Glomerular visceral epithelial cell (primary cell): Measurements from ENCODE around the gene WDR27.
A peak's percentile ranks its signal among the peaks of the same experiment; 100 is the strongest.

Source experiments
- DNase-seq: peaks from one replicate; pipeline ENCODE4 v3.0.0-alpha.2; 2016; ENCODE audit errors: extremely low spot score

WDR27 gene

GRCh38 chr6:169564453-169565240, 137.2 kb downstream of the WDR27 start:
- no peak for DNase-seq

DNA sequence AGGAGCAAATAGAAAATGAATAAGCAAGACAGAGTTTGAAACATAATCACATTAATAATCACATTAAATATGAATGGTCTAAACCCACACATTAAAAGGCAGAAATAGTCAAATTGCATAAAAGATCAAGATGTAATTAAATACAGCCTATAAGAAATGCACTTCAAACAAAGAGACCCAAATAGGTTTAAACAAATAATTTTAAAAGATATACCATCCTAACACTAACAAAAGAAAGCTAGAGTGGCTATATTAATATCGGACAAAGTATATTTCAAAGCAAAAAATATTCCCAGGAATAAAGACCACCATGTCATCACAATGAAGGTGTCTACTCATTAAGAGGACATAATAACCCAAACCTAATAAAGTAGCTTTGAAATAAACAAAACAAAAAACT, 140.2 kb downstream of the WDR27 start:
- no peak for DNase-seq

DNA sequence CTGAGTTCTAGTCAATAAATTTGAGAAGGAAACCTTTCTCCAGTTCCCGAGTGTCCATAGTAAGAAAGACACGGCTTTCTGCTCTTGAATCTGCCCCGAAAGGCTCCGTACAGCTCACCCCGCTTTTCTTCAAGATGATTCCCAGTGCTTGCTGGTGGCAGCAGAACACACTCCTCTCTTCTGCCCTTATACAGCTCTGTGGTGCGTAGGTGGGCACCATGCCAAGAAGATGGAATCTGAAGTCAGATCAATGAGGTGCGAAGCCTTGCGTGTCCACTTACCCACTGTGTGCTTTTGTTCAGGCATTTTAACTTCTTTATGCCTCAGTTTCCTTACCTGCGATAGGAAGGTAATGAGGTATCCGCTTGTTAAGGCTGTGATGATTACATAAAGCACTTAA, 142.2 kb downstream of the WDR27 start:
- DNase-seq, result no peak

DNA sequence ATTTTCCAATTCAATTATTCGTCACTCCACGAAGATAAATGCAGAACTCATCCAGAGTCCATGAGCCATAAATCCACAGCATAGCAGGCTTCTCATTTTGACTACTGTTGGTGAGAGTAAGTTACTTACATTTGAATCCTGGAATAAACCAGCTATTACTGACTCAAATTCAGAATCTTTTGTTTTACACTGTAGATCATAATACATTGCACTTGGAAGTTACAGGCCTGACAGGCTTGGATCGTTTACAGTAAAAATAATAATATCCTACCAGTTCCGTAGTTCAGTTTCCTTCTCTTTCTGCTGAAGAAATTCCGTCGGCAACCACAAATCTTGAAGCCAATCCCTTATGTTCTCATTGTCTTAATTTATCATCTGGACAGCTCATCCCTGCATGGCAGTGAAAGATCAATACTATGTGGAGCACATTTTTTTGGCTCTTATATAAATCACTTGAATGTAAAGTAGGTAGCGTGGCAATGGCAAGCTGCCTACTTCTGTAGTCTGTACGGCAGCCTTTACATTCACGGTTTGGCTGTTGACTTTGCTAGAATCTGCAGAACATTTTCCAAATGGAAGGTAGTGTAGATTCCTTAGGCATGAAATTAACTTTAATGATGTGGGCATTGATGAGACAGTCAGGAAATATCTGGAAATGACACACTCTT, 142.9 kb downstream of the WDR27 start:
- DNase-seq, result no peak

DNA sequence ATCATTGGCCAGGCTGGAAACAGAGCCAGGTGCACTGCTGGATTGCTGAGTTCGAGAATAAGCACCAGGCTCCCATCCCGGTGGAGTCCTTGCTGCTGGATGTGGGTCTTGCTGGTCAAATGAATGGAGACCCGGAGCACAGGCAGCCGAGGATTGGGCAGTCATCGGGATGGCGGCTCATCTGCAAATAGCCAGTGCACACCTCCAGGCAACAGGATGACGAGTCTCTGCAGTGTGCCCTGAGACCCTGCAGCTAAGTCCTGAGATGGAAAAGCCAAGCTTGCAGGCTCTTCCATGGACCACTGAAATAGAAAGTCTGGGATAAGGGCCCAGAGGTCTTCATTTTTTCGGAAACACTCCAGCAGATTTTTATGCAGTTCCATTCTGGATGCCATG, 143.5 kb downstream of the WDR27 start:
- no peak for DNase-seq

DNA sequence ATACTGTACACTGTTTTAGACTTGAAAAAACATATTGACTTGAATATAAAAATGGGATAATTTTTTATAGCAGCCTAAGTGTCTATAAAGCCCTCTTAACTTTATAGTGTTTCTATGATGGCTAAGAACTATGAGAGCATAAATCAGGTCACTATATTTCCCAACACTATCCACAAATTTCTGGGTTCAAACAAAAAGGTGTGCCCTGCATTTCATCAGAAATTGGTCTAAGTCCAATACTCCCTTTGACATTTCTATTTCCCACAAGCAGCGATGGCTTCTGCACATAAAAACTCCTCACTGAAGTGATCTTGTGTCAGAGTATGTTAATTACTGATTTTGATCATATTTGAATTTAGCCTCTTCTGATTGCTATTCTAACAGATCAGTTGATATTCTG, 143.9 kb downstream of the WDR27 start:
- DNase-seq, result no peak

- no peak for DNase-seq
Measured at GRCh38 chr6:169556758-169557548, 144.9 kb downstream of the WDR27 start.

DNA sequence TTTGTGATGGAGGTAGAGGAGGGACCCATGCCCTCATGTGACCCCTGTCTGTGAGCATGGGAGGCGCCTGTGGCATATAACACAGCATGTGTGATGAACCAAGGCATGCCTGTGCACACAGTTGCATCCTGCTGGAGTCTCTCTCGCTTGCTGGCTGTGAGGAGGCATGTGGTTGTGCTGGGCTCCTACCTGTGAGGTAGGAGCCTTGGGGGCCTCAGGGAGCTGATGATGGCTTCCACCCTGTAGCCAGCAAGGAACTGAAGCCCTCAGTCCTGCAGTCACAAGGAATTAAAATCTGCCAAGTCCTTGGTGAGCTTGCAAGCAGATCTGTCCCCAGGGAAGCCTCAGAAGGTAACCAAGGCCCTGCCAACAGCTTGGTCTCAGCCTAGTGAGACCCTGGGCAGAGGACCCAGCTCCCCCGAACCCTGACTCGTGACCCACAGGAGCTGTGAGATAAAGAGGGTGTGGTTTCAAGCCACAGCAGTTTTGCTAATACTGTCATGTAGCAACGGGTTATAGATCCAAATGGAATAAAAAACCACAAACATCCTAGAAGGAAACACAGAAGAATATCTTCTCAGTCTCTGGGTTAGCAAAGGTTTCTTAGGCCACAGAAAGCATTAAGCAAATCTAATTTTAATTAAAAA, 145.7 kb downstream of the WDR27 start:
- no peak for DNase-seq

DNA sequence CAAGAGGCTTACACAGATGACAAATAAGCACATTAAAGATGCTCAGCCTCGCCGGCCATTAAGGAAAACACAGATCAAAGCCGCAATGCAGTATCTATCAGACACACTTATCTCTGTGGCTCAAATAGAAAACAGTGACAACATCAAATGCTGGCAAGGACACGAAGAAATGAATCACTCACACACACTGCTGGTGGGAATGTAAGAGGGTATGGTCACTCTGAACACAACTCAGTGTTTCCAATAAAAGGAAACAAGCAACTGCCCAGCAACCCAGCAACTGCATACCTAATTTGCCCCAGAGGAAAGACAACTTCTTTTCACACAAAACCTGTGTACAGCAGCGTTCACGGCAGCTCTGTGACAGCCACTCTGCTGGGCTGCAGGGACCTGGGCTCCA, 155.8 kb downstream of the WDR27 start:
- no peak for DNase-seq

DNA sequence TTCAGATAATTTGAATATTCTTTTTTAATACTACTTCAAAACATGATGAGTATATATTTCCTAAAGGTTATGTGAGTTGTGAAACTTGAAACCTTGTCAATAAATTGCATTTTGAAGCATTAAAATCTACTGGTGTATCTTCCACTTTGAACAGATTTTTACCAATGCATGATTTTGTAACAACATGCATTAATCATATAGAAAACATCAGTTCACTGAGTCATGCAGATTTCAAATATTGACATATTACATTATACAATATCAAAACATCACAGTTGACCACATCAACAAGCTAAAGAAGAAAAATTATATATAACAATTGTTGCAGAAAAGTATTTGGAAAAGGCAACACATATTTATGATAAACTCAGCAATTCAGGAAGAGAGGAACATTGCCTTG, 158.1 kb downstream of the WDR27 start:
- DNase-seq, result no peak

DNA sequence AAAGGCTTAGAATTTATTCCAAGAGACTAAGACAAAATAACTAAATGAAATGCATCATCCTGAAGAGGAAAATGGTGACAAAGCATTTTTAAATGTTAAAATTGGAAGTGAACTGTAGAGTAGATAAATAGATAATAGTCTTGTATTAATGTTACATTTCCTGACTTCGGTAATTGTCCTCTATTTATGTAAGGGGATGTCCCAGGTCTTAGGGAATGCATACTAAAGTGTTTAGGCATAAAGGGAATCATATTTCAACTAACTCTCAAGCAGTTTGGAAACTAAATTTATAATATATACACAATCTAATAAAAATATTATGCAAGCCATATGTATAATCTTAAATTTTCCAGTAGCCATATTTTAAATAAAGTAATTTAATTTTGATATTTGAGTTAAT, 159.3 kb downstream of the WDR27 start:
- DNase-seq, result no peak

- no peak for DNase-seq
Measured at GRCh38 chr6:169539176-169539897, 162.5 kb downstream of the WDR27 start.

GRCh38 chr6:169536446-169537170, 165.2 kb downstream of the WDR27 start:
- DNase-seq, result peak; percentile 66

- no peak for DNase-seq
Measured at GRCh38 chr6:169534039-169534421, 167.8 kb downstream of the WDR27 start.

DNA sequence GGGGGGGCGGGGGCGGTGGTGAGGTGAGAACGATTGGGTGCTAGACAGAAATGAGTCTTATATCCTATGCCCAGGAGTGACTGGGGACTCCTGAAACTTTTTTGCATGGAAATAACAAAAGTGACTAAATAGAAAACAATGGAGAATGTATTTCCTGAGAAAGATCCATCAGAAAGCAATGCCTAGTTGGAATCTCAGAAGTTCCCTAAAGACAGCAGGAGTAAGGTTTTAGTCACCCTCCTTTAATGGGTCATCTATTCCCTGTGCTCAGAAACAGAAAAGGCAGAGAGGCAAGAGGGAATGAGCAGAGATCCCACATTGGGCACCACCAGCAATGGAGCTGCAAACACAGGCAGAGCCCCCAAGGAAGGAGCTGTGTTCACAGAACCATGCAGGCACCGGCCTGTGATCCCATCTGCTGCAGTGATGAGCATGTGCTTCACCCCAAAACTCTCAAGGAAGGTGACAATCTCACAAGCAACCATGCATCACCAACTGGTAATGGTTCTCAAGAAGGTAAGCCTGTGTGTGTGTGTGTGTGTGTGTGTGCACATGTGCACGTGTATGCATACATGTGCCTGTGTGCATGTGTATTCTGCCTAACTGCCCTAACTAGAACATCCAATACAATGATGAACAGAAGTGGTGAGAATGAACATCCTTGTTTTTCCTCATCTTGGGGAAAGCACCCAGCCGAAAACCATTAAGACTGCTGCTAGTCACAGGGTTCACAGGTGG, 168.4 kb downstream of the WDR27 start:
- DNase-seq, result no peak

DNA sequence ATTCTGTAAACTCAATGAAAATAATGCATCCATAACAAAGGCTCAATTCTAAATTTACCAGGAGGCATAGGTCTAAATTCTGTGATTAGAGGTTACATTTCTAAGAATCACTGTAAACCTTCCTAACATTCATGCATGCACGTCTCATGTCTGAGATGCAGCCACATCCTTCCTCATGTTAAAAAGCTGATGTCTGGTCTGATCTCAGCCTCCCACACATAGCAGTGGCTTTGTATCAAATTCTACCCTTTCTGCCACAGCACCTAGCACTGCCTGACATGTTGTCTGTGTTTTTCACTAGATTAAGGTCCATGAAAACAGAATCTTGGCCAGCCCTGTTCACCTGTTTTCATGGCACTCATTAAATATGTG, 171.1 kb downstream of the WDR27 start:
- peak; percentile 50 for DNase-seq

- DNase-seq, result peak; percentile 93
Measured at GRCh38 chr6:169529931-169530751, 171.7 kb downstream of the WDR27 start.

- no peak for DNase-seq
Measured at GRCh38 chr6:169528755-169529154, 173.1 kb downstream of the WDR27 start.

- peak; percentile 21 for DNase-seq
Measured at GRCh38 chr6:169527306-169527705, 174.5 kb downstream of the WDR27 start.
